ENCODE measurements around the gene RFX5.

GRCh38 chr1:151318975-151319374, 28.1 kb downstream of the RFX5 start:
- TF ChIP-seq POLR2A (IDR thresholded peaks at IDR 0.05) (no peak), CTCF (IDR thresholded peaks at IDR 0.05) (no peak)

All from uterus (tissue), 2 donors.